CD14-positive monocyte (primary cell): Measurements from ENCODE around the gene CXCL5. TPM values are rescaled to one million over a fixed set of nuclear protein-coding genes. Genes with fewer than 3 reads are reported as not detected.

Experiments
- DNase-seq, 3 donors: peaks; one replicate each; pipeline ENCODE4 v3.0.0-alpha.2; 2011 to 2022
- H2AFZ ChIP-seq: 2 replicates; pipeline ENCODE4 v1.6.0; 2012; ENCODE audit warnings: mild to moderate bottlenecking, low read depth, low read length, inconsistent platforms; ENCODE audit not compliant: insufficient read depth, poor library complexity, severe bottlenecking
- H3K27ac ChIP-seq, 2 donors: 1 replicate in 1 of 2; 2 replicates in 1 of 2; pipeline ENCODE4 v1.5.1; 2012 to 2013; ENCODE audit warnings: low read length in 2 of 2, control low read depth in 1 of 2, inconsistent platforms in 1 of 2, low read depth in 1 of 2, mild to moderate bottlenecking in 1 of 2
- H3K27me3 ChIP-seq, 2 donors: one replicate each; pipeline versions ENCODE4 v1.6.0 to v1.6.1; 2011 to 2013; ENCODE audit warnings: low read length in 2 of 2; ENCODE audit not compliant: control insufficient read depth in 2 of 2, insufficient read depth in 2 of 2
- H3K36me3 ChIP-seq, 2 donors: replicated peaks in 1 of 2; 1 replicate in 1 of 2; 2 replicates in 1 of 2; pipeline versions ENCODE4 v1.5.1 to v1.6.1; 2012 to 2013; ENCODE audit warnings: low read length in 2 of 2, control low read depth in 1 of 2, inconsistent platforms in 1 of 2, mild to moderate bottlenecking in 1 of 2; ENCODE audit not compliant: insufficient read depth in 2 of 2, control insufficient read depth in 1 of 2
- H3K4me1 ChIP-seq, 2 donors: 1 replicate in 1 of 2; 2 replicates in 1 of 2; pipeline versions ENCODE4 v1.5.1 to v1.6.1; 2012 to 2013; ENCODE audit warnings: low read length in 2 of 2, control low read depth in 1 of 2, inconsistent platforms in 1 of 2, mild to moderate bottlenecking in 1 of 2, moderate library complexity in 1 of 2; ENCODE audit not compliant: insufficient read depth in 2 of 2, control insufficient read depth in 1 of 2
- H3K4me2 ChIP-seq: replicated peaks from 2 replicates; pipeline ENCODE3; 2012; ENCODE audit warnings: low read length, moderate library complexity, mild to moderate bottlenecking; ENCODE audit not compliant: poor library complexity, severe bottlenecking; ENCODE audit errors: extremely low read depth
- H3K4me3 ChIP-seq, 3 experiments: fragments of 200-600 bp in 1 of 3; sonication (generic) in 1 of 3; replicated peaks in 1 of 3; 1 replicate in 2 of 3; 2 replicates in 1 of 3; pipeline ENCODE4 v1.5.1; 2011 to 2013; ENCODE audit warnings: low read length in 3 of 3, mild to moderate bottlenecking in 3 of 3, control low read depth in 2 of 3, low read depth in 2 of 3, inconsistent platforms in 1 of 3, moderate library complexity in 1 of 3
- H3K79me2 ChIP-seq: 2 replicates; pipeline ENCODE4 v1.6.0; 2012; ENCODE audit warnings: mild to moderate bottlenecking, control low read depth, inconsistent platforms, low read length, moderate library complexity; ENCODE audit not compliant: insufficient read depth
- H3K9ac ChIP-seq: 2 replicates; pipeline ENCODE4 v1.6.0; 2017; ENCODE audit warnings: low read length, mild to moderate bottlenecking; ENCODE audit not compliant: insufficient read depth, poor library complexity, severe bottlenecking
- H3K9me3 ChIP-seq, 2 donors: replicated peaks in 1 of 2; 1 replicate in 1 of 2; 2 replicates in 1 of 2; pipeline versions ENCODE4 v1.5.1 to v1.6.1; 2012 to 2013; ENCODE audit warnings: low read length in 2 of 2, control low read depth in 1 of 2; ENCODE audit not compliant: control insufficient read depth in 1 of 2, insufficient read depth in 1 of 2
- H4K20me1 ChIP-seq: 2 replicates; pipeline ENCODE4 v1.6.0; 2012; ENCODE audit warnings: mild to moderate bottlenecking, low read length, control low read depth, moderate library complexity; ENCODE audit not compliant: insufficient read depth
- H3K27ac Mint-ChIP-seq, 7 donors: one replicate each; pipeline ENCODE4 v1.8.0; 2020; ENCODE audit warnings: mild to moderate bottlenecking in 7 of 7, mixed read lengths in 7 of 7, moderate library complexity in 6 of 7, inconsistent platforms in 2 of 7
- H3K27me3 Mint-ChIP-seq, 3 donors: one replicate each; pipeline ENCODE4 v1.8.0; 2021 to 2022; ENCODE audit warnings: low read depth in 3 of 3, mild to moderate bottlenecking in 3 of 3, mixed read lengths in 3 of 3, moderate library complexity in 3 of 3, inconsistent platforms in 1 of 3
- H3K36me3 Mint-ChIP-seq, 2 donors: one replicate each; pipeline ENCODE4 v1.8.0; 2020; ENCODE audit warnings: mixed read lengths in 2 of 2, inconsistent platforms in 1 of 2, mild to moderate bottlenecking in 1 of 2
- H3K4me1 Mint-ChIP-seq: one replicate; pipeline ENCODE4 v1.8.0; 2020; ENCODE audit warnings: mild to moderate bottlenecking, mixed read lengths
- H3K4me3 Mint-ChIP-seq, 2 donors: one replicate each; pipeline ENCODE4 v1.8.0; 2020; ENCODE audit warnings: mild to moderate bottlenecking in 2 of 2, mixed read lengths in 2 of 2, moderate library complexity in 1 of 2
- H3K9me3 Mint-ChIP-seq, 7 donors: one replicate each; pipeline ENCODE4 v1.8.0; 2020 to 2022; ENCODE audit warnings: mixed read lengths in 7 of 7, mild to moderate bottlenecking in 6 of 7, moderate library complexity in 6 of 7, inconsistent platforms in 2 of 7
- CTCF ChIP-seq: fragments of 200-600 bp; IDR thresholded peaks from one replicate; pipeline ENCODE4 v1.8.0; 2022; ENCODE audit warnings: antibody characterized with exemption, mild to moderate bottlenecking
- intact Hi-C, 2 donors: fragments of 100-400 bp; cut with micrococcal nuclease; formaldehyde crosslinking; loops; one replicate each; pipeline versions ENCODE4 v1.15.0 to v1.15.1; 2023
- polyA plus RNA-seq, 3 donors: library from polyadenylated mRNA; depleted of rRNA in 1 of 3; unstranded in 2 of 3; stranded (reverse) in 1 of 3; fragments of 300-500 nt in 2 of 3; fragments of >200 nt in 1 of 3; fragmentation: Illumina TruSeq in 2 of 3; gene quantifications; 1 replicate in 2 of 3; 2 replicates in 1 of 3; pipeline ENCODE4 v1.2.3, GENCODE V29; 2012 to 2021

The CXCL5 gene
- polyA plus RNA-seq, 3 donors: 0.15 TPM; not detected in 2

- H3K4me1 Mint-ChIP-seq: peaks cover 13% of the 10 kb centered on the region
- Histone ChIP-seq H3K27me3 (peaks cover 8 to 9% of the 10 kb centered on the region in 2 donors), H3K4me2 (no peak overlapping the region), H2AFZ (no peak overlapping the region), H3K4me1 (peaks cover 7 to 12% of the 10 kb centered on the region in 2 donors), H3K27ac (no peak overlapping the region), H3K9ac (no peak overlapping the region), H3K36me3 (no peaks in the 10 kb centered on the region), H4K20me1 (no peaks in the 10 kb centered on the region), H3K79me2 (no peaks in the 10 kb centered on the region), H3K4me3 (no peak overlapping the region), H3K9me3 (no peaks in the 10 kb centered on the region)
- intact Hi-C loops: loop anchor here in 1 of 2 donors (10.0 kb wide), 1 partner anchor 369 kb away; no protein-coding TSS in a partner anchor
- peaks cover 0 to 6% of the 10 kb centered on the region in 2 donors for H3K36me3 Mint-ChIP-seq
- no peak for TF ChIP-seq CTCF
- peak; percentile 34 to 83 (median 59) for DNase-seq
- no peak overlapping the region for H3K4me3 Mint-ChIP-seq
- peaks cover 0 to 2% (median 0%) of the 10 kb centered on the region in 7 donors for H3K9me3 Mint-ChIP-seq
- H3K27ac Mint-ChIP-seq: peak overlapping the region in 4 of 7 donors; percentile 69 to 90 (median 76)
- H3K27me3 Mint-ChIP-seq: peaks cover 5 to 18% (median 16%) of the 10 kb centered on the region in 3 donors
These were observed 35.3 kb upstream of the CXCL5 start for GRCh38 chr4:74033739-74034138.

GRCh38 chr4:74032064-74032463, 33.6 kb upstream of the CXCL5 start:
- no peaks in the 10 kb centered on the region for H4K20me1 ChIP-seq
- no peaks in the 10 kb centered on the region for H3K79me2 ChIP-seq
- Mint-ChIP-seq H3K9me3 (peaks cover 0 to 3% (median 0%) of the 10 kb centered on the region in 7 donors), H3K4me1 (peaks cover 3% of the 10 kb centered on the region), H3K27ac (no peak overlapping the region), H3K36me3 (no peaks in the 10 kb centered on the region), H3K4me3 (no peak overlapping the region), H3K27me3 (peaks cover 0 to 3% (median 1%) of the 10 kb centered on the region in 3 donors)
- peaks cover 0 to 1% of the 10 kb centered on the region in 2 donors for H3K27me3 ChIP-seq
- no peak overlapping the region for H3K4me2 ChIP-seq
- no peak overlapping the region for H3K9ac ChIP-seq
- DNase-seq: no peak
- H3K27ac ChIP-seq: no peak overlapping the region
- no peaks in the 10 kb centered on the region for H3K36me3 ChIP-seq
- H2AFZ ChIP-seq: no peak overlapping the region
- no peaks in the 10 kb centered on the region for H3K9me3 ChIP-seq
- no peak for TF ChIP-seq CTCF
- no peak overlapping the region for H3K4me3 ChIP-seq
- no peaks in the 10 kb centered on the region for H3K4me1 ChIP-seq
- intact Hi-C loops: loop anchor here in 1 of 2 donors (10.0 kb wide), 1 partner anchor 367 kb away; no protein-coding TSS in a partner anchor
